KBM-7 (cell line): Measurements from ENCODE around the gene EMILIN1.
"Not testable (repeated sequence)": the region's sequence is repeated elsewhere in the genome, so short reads cannot be mapped to it uniquely, and the experiment has no call there.

Source experiments
- DNase-seq: peaks from one replicate; pipeline ENCODE4 v3.0.0-alpha.2; 2015
- in situ Hi-C: fragments of 300-500 bp; cut with MboI; formaldehyde crosslinking; loops from 2 replicates; pipeline ENCODE4 v1.14.3; 2020; ENCODE audit warnings: low sequenced_read_pairs, low pct_unique_long_range_greater_than_20kb, mixed read lengths

Gene EMILIN1

GRCh38 chr2:27111392-27112078 lies 33.1 kb downstream of the EMILIN1 start:
- in situ Hi-C loops, DNase-seq: not testable (repeated sequence)

- in situ Hi-C loops, result no loop called here
- DNase-seq, result no peak
These were observed 37.1 kb downstream of the EMILIN1 start for GRCh38 chr2:27115519-27115918.

GRCh38 chr2:27117995-27118524 lies 39.6 kb downstream of the EMILIN1 start:
- in situ Hi-C loops, result no loop called here

GRCh38 chr2:27118525-27119329 lies 40.3 kb downstream of the EMILIN1 start, which contains the start of gene CGREF1:
CGREF1 (minus strand) TSS chr2:27119128; CDS start chr2:27104366, 14,762 bp downstream.
- in situ Hi-C loops, result no loop called here
- DNase-seq, result no peak

More at GRCh38 chr2:27117995-27118524, 39.6 kb downstream of the EMILIN1 start:
- no peak for DNase-seq

- in situ Hi-C loops, DNase-seq: not testable (repeated sequence)
These were observed 40.9 kb downstream of the EMILIN1 start for GRCh38 chr2:27119330-27119670.

GRCh38 chr2:27121906-27122305 lies 43.5 kb downstream of the EMILIN1 start:
- no peak for DNase-seq
- in situ Hi-C loops, result no loop called here

- in situ Hi-C loops, result no loop called here
- no peak for DNase-seq
These were observed 44.4 kb downstream of the EMILIN1 start for GRCh38 chr2:27122791-27123190.

GRCh38 chr2:27123302-27124150 lies 45.1 kb downstream of the EMILIN1 start, which contains the start of gene ABHD1:
ABHD1 (plus strand) TSS chr2:27123815; CDS start chr2:27123949, 134 bp downstream.
- peak; percentile 60 for DNase-seq
- in situ Hi-C loops, result no loop called here

- in situ Hi-C loops, result no loop called here
- no peak for DNase-seq
These were observed 46.7 kb downstream of the EMILIN1 start for GRCh38 chr2:27125104-27125503.

GRCh38 chr2:27126252-27126710 lies 47.9 kb downstream of the EMILIN1 start:
- DNase-seq, result no peak
- in situ Hi-C loops, result no loop called here

GRCh38 chr2:27127883-27128667 lies 49.7 kb downstream of the EMILIN1 start:
- in situ Hi-C loops, result no loop called here
- DNase-seq, result no peak

- in situ Hi-C loops, result no loop called here
- no peak for DNase-seq
These were observed 50.5 kb downstream of the EMILIN1 start for GRCh38 chr2:27128668-27129571.

GRCh38 chr2:27130396-27130795 lies 52.0 kb downstream of the EMILIN1 start:
- DNase-seq, result no peak
- in situ Hi-C loops, result no loop called here

- DNase-seq, result no peak
- in situ Hi-C loops, result no loop called here
These were observed 53.0 kb downstream of the EMILIN1 start for GRCh38 chr2:27131429-27131828.

- peak; percentile 19 for DNase-seq
- in situ Hi-C loops, result no loop called here
These were observed 54.9 kb downstream of the EMILIN1 start for GRCh38 chr2:27133195-27133875.

GRCh38 chr2:27133905-27134780 lies 55.7 kb downstream of the EMILIN1 start, which contains the start of gene PREB:
PREB (minus strand) TSS chr2:27134636; CDS start chr2:27134421, 215 bp downstream.
- peak; percentile 94 for DNase-seq
- in situ Hi-C loops, result no loop called here
